Stimulated activated CD4-positive, alpha-beta T cell treated with anti-CD3 and anti-CD28 coated beads, Interleukin-1b, Interleukin-23, amount 100 ng/mL, for 48 hours (primary cell): ENCODE data around the gene PDE10A.

Source experiments
- DNase-seq: peaks from one replicate; pipeline ENCODE4 v3.0.0-alpha.2; 2020

PDE10A gene

DNA sequence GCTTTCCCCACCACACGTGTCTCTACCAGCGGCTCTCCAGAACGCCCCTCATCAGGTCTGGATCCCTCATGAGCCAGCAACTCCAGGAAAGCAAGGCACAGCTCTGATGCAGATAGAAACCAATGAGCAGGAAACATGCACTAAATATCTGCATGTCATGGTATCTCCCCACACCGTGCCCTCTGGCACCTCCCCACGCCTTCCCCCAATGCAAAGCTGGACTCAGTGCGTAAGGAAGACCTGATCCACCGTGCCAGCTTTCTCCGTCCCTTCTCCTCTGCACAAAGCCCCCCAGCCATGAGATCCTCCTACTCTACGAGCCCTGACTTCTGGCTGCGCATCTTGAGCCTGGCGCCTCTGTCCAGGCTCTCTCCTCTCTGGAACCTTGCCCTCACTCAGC is 9.4 kb downstream of the PDE10A start:
- DNase-seq = no peak

GRCh38 chr6:165653196-165653595 is 9.8 kb downstream of the PDE10A start:
- DNase-seq = no peak

GRCh38 chr6:165652766-165653165 is 10.3 kb downstream of the PDE10A start:
- DNase-seq = no peak

DNA sequence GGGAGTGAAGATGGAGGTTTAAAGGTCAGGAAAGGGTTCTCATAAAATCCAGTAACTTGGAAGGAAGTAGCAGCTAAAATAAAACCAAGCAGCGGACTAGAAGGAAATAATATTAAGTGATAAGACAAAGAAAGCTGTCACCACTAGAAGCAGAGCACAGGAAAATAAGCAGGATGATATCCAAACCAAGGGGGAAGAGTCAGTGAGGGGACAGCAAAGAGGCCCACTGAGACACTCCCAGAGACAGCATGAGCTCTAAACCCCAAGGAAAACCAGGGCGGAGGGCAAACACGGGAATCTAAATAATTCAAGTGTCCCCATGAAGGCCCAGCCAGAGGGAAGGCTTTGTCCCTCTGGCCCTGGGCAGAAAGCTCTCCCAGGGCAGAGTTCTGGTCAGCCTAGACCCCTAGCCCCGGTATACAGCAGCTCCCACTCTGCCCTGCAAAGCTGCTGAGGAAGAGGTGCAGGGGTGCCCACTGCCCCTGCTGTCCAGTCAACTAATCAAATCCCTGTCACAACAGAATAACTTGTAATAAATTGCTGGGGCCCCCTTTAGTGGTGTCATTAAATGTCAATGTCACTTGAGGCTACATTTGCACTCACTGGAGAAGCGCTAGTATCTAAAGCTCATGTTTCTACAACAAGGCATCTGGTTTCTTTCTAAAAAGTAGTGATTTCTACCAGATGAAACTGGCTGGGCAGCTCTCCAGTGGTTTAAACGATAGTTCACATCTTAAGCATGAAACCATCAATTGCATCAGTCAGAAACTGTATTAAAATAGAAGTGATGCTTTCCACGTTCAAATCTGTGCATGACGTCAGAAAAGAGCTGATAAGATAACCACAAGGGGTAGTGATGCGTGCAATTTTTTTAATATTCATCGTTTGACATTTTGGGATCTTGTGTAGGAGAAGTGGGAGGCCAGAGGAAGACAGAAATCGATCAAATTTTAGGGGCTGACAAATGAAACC is 13.6 kb downstream of the PDE10A start:
- no peak for DNase-seq

DNA sequence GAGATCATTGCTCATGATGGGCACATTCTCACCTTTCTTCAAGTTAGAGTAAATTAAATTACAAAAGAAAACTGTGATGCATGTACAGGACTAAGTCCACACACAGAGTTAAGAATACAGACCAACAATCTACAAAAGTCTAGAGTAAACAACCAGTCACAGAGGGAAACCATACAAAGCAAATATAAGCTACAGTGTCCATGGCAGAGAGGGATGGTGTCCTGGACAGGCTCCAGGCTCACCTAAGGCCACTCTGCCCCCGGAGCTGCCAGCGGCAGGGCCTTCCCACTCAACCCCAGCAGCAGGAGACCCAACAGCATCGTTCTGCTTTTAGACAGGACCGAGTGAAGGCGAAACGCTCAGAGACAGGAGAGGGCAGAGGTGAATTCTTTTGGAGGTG is 16.0 kb downstream of the PDE10A start:
- no peak for DNase-seq

DNA sequence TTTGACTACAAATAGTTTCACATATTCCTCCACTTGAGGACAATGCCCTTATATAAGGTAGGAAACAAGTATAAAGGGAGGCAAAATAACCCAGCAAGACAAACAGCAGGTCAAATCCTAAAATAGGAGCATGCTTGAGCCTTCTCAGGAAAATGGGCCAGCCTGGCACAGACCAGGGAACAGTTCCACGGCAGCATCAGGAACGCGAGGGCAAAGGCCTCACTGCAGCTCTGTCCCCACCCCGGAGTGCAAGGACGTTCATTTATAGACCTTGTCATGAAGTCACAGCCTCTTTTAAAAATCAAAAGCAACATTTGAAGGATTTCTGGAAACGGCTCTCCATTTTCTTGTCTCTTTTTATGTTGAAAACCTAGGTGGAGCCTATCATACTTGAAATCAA is 17.1 kb downstream of the PDE10A start:
- no peak for DNase-seq

DNA sequence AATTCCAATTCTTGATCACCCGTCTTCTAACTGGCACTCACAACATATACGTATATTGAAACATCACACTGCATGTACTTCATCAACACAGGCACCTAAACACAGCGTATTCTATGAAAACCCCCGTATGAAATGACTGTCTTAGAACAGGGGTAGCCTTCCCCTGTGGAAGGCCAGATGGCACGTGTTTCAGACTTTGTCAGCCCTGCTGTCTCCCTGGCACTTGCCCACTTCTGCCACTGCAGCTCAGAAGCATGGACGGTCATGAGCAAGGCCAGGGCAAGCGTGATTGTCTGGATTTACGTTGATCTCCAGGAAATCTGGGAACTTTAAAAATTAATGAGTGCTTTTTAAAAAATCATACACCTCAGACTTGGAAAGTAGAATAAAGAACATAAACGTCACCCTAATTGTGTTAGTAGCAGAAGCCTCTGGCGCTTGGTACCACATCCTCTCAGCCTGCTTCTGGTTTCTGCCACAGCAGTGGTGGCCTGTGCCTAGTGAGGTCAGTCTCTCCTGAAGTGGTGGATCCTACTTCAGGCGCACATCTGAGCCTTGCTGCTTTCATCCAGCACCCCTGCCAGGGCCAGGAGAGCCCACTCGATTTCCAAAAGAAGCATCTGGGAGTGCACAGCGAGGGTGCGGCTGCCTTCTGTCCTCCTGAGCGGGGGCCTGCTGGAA is 18.3 kb downstream of the PDE10A start:
- DNase-seq = no peak

DNA sequence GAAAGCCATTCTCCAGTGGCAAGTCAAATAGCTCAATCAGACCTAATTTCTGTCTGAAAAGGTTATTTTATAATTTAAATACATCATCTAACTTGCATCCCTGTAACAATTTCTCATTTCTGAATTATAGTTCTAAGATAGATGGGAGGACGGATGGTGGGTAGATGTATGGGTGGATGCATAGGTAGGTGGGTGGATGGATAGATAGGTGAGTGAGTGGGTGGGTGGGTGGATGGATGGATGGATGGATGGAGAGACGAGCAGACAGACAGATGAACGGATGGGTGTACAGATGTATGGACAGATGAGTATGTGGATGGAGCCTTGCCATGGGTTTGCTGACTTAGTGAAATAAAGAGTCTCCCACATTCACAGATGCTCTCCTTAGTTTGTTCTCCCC is 20.0 kb downstream of the PDE10A start:
- no peak for DNase-seq

DNA sequence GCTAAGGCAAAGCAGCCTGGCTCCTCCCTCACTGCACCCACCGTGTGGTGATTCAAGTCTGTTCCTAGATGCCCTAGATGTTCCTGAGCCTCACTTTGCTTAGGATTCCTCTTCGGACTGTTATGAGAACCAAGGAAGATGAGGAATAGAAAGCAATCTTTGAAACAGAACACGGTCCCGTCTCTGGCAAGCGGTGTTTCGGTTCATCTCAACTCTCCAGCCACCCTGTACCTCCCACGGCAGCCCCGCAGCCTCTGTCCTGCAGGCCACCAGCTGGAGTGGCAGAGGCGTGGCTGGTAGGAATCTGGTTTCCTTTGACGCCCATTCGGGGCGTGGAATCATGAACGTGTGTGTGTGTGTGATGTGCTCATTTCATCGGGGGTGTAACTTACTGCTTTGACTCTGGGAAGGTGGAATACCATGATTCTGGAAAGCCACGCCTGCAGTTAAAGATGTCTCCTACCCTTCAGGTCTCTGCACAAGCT is 21.3 kb downstream of the PDE10A start:
- no peak for DNase-seq

- DNase-seq = no peak
Observed at GRCh38 chr6:165640806-165641205, 22.2 kb downstream of the PDE10A start.

DNA sequence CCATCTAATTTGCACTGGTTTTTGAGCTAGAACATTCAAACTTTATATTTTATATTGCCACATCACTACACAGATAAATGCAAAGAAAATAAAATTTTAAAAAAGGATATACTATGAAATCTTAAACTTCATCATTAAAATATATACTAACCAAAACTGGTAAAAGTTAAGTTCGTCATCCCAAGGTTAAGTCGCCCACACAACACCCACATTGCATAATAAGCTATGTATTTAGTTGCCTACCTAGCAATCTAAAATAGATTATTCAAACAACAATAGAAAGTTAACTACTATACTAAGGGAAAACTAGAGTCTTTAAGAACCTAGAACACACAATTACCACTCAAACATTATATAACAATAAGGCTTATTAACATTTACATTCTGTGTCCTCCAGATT is 24.5 kb downstream of the PDE10A start:
- no peak for DNase-seq

GRCh38 chr6:165637586-165637985 is 25.5 kb downstream of the PDE10A start:
- DNase-seq = no peak

DNA sequence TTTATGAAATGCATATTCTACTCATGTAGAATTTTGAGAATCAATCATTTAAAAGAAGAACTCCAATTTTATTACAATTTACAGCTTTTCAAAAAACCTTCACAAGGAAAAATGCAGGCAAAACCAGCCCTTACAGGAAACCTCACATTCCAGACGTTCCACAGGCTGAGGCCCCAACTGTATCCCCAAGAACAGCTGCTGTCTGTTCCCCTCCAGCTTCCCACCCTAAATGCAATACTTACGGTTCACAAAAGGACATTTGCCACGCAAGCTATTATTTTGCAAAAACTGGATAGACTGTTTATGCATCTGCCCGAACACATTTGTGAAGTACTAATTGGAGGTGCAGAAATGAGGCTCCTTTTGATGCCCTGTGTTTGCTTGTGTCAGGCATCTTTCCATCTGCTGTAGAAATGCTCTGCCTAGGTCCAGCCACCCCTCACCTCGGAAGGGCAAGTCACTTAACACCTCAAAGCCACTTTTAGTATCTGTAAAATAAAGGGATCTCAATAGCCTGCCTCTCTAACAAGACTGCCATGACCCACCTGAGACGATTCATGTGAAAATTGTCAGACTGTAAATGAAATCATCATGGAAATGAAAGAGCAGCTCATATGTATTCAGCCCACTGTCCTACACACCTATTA is 26.5 kb downstream of the PDE10A start:
- DNase-seq = no peak

- DNase-seq = no peak
Observed at GRCh38 chr6:165635965-165636364, 27.1 kb downstream of the PDE10A start.

GRCh38 chr6:165634101-165634880 is 28.8 kb downstream of the PDE10A start:
- no peak for DNase-seq

- no peak for DNase-seq
Observed at GRCh38 chr6:165632194-165632593, 30.8 kb downstream of the PDE10A start.

- DNase-seq = no peak
Observed at GRCh38 chr6:165630544-165630953, 32.5 kb downstream of the PDE10A start.

GRCh38 chr6:165628955-165629354 is 34.1 kb downstream of the PDE10A start:
- DNase-seq = no peak

DNA sequence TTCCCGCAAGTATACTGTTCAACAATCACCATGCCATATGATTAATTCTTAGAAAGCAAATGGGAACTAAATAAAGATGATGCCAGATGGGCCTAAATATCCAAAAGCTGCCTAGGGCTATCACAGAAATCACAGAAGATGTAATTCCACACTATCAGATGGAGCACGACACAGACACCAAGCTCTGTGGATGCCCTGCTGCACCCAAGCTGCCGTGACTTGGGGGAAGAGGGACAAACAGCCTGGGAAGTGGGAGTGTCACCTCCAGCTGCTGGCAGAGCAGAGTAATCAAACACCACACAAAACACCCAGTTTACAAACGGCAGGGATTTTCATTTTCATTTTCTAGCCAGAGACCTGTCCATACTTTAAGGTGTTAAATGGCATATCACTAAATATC is 35.7 kb downstream of the PDE10A start:
- DNase-seq = no peak

DNA sequence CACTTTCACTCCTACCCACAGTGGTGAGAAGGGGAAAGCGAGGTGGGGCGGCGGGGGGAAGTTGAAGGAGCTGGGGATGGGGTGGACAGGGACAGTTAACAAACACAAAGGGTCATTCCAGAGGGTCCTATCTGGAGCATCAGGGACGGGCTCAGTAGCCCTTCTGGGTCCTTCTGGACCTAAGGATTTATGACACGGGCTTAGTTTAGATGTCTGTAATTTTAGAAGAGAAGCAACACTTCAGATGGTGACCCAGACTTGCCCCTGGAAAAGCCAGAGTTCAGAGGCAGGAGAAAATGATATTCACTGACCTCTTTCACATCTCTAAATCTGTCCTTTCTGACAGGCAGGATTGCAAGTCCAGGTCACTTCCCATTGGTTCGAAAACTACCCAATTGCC is 36.3 kb downstream of the PDE10A start:
- no peak for DNase-seq

- DNase-seq = no peak
Observed at GRCh38 chr6:165624871-165625639, 38.0 kb downstream of the PDE10A start.

DNA sequence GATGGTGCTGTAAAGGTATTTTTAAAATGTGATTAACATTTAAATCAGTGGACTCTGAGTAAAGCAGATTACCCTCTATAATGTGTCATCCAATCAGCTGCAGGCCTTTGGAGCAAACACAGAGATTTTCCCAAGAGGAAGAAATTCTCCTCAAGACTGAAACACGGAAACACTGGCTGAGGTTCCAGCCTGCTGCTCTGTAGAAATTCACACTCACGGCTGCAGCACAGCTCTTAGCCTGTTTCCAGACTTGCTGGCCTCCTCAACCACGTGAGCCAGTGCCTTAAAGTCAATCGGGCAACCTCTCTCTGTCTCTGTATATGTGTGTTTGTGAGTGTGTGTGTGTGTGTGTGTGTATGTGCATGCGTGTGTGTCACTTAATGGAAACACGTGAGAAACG is 41.1 kb downstream of the PDE10A start:
- DNase-seq = no peak
